PFSK-1 (cell line): ENCODE results near the gene AASDH.

Experiments used
- FOXP2 ChIP-seq: optimal IDR thresholded peaks from 2 replicates; pipeline ENCODE3; 2011; ENCODE audit warnings: borderline replicate concordance, control low read depth, inconsistent platforms; ENCODE audit not compliant: insufficient read depth; ENCODE audit errors: extremely low read length, extremely low read depth
- POLR2AphosphoS5 ChIP-seq: IDR thresholded peaks from 2 replicates; pipeline ENCODE4 v1.6.1; 2012; ENCODE audit warnings: low read depth, mild to moderate bottlenecking, control low read depth, low read length, moderate library complexity
- REST ChIP-seq, 2 experiments: IDR thresholded peaks; 2 replicates each; pipeline versions ENCODE4 v1.6.1 to v1.8.0; 2011 to 2012; ENCODE audit warnings: low read depth in 2 of 2, low read length in 2 of 2, control low read depth in 1 of 2, inconsistent platforms in 1 of 2, mild to moderate bottlenecking in 1 of 2, moderate library complexity in 1 of 2; ENCODE audit not compliant: insufficient read depth in 1 of 2
- SIN3A ChIP-seq: IDR thresholded peaks from 2 replicates; pipeline ENCODE4 v1.6.1; 2012; ENCODE audit warnings: mild to moderate bottlenecking, low read length, moderate library complexity, borderline replicate concordance; ENCODE audit not compliant: insufficient read depth
- TAF1 ChIP-seq: IDR thresholded peaks from 2 replicates; pipeline ENCODE4 v1.6.1; 2012; ENCODE audit warnings: low read length, control low read depth, borderline replicate concordance; ENCODE audit not compliant: insufficient read depth

- TF ChIP-seq REST (IDR thresholded peaks at IDR 0.05; ENCODE audit: insufficient read depth in 1 of 2, low read depth in 2 of 2, low read length in 2 of 2) = no peak
- no peak for TF ChIP-seq POLR2AphosphoS5
- no peak for TF ChIP-seq SIN3A
- no peak for TF ChIP-seq FOXP2
- TF ChIP-seq TAF1 = no peak
These were observed 38.7 kb downstream of the AASDH start for GRCh38 chr4:56348576-56348975.
